PC-9 (cell line): ENCODE data around the gene B3GALT6. TPM values are rescaled to one million over a fixed set of nuclear protein-coding genes. Genes with fewer than 3 reads are reported as not detected.
A peak's percentile ranks its signal among the peaks of the same experiment; 100 is the strongest.

Experiments
- BruUV-seq: library from RNA; stranded (reverse); fragments of 400-500 nt; replicated peaks from 2 replicates; lab custom pipeline; 2021; lab: Mats Ljungman, UMichigan
- CTCF ChIA-PET: fragments of 300-600 bp; sonication (Branson Sonifier 250); formaldehyde crosslinking; loops from one replicate; lab custom pipeline; 2022; ENCODE audit warnings: antibody characterized with exemption; lab: Charles Lee
- POLR2A ChIA-PET: fragments of 300-600 bp; sonication (Branson Sonifier 250); formaldehyde crosslinking; loops from one replicate; lab custom pipeline; 2022; ENCODE audit warnings: antibody characterized with exemption; ENCODE audit not compliant: unreplicated experiment; lab: Charles Lee
- DNase-seq, 2 experiments: peaks; one replicate each; pipeline versions ENCODE4 v3.0.0 to v3.0.0-alpha.2; 2015 to 2022; ENCODE audit warnings: mixed read lengths in 1 of 2
- H2AFZ ChIP-seq: fragments of 200-600 bp; sonication (generic); 2 replicates; pipeline ENCODE4 v1.8.1; 2017; ENCODE audit warnings: antibody characterized with exemption
- H3F3A ChIP-seq: fragments of 200-600 bp; sonication (generic); 2 replicates; pipeline ENCODE4 v1.8.1; 2017; ENCODE audit warnings: antibody characterized with exemption, mild to moderate bottlenecking, low read depth; ENCODE audit not compliant: insufficient read depth
- H3K27ac ChIP-seq: fragments of 200-600 bp; sonication (generic); 2 replicates; pipeline ENCODE4 v1.6.1; 2016; ENCODE audit warnings: mixed run types
- H3K27me3 ChIP-seq: fragments of 200-600 bp; sonication (generic); 2 replicates; pipeline ENCODE4 v1.6.1; 2016; ENCODE audit warnings: low read depth, mixed run types; ENCODE audit not compliant: insufficient read depth
- H3K36me3 ChIP-seq: fragments of 200-600 bp; sonication (generic); 2 replicates; pipeline ENCODE4 v1.6.1; 2016; ENCODE audit warnings: low read depth, mixed run types
- H3K4me1 ChIP-seq: fragments of 200-600 bp; sonication (generic); replicated peaks from 2 replicates; pipeline ENCODE4 v1.6.1; 2016; ENCODE audit warnings: mixed run types; ENCODE audit not compliant: insufficient read depth
- H3K4me2 ChIP-seq: fragments of 200-600 bp; sonication (generic); 2 replicates; pipeline ENCODE4 v1.6.1; 2017; ENCODE audit warnings: mixed run types
- H3K4me3 ChIP-seq: fragments of 200-600 bp; sonication (generic); 2 replicates; pipeline ENCODE4 v1.6.1; 2016; ENCODE audit warnings: mixed run types
- H3K79me2 ChIP-seq: fragments of 200-600 bp; sonication (generic); 2 replicates; pipeline ENCODE4 v1.6.1; 2017; ENCODE audit warnings: low read depth, mixed run types
- H3K9me2 ChIP-seq: fragments of 200-600 bp; sonication (generic); 2 replicates; pipeline ENCODE4 v1.8.1; 2017; ENCODE audit warnings: mild to moderate bottlenecking; ENCODE audit not compliant: insufficient read depth
- H3K9me3 ChIP-seq: fragments of 200-600 bp; sonication (generic); 2 replicates; pipeline ENCODE4 v1.8.1; 2016; ENCODE audit warnings: low read depth; ENCODE audit not compliant: insufficient read depth
- H4K20me1 ChIP-seq: fragments of 200-600 bp; sonication (generic); 2 replicates; pipeline ENCODE4 v1.8.1; 2017; ENCODE audit not compliant: insufficient read depth
- EZH2 ChIP-seq: fragments of 200-600 bp; sonication (generic); IDR thresholded peaks from 2 replicates; pipeline ENCODE4 v1.8.0; 2017; ENCODE audit warnings: antibody characterized with exemption, low read depth
- intact Hi-C: fragments of 100-400 bp; cut with micrococcal nuclease; formaldehyde crosslinking; loops from one replicate; pipeline ENCODE4 v1.10.0; 2022; ENCODE audit not compliant: unreplicated experiment
- total RNA-seq: library from RNA; stranded (reverse); gene quantifications from 2 replicates; pipeline ENCODE4 v1.2.3, GENCODE V29; 2021
- TF ChIP-seq, protein P1 (sequence below): fragments of 200-600 bp; sonication (generic); conservative IDR thresholded peaks from 2 replicates; pipeline ENCODE4 v1.6.1; 2017; ENCODE audit warnings: mixed run types, antibody characterized with exemption, mild to moderate bottlenecking, moderate library complexity

Gene B3GALT6
- total RNA-seq, 1 experiment from 2014 or later: 16.2 TPM

DNA sequence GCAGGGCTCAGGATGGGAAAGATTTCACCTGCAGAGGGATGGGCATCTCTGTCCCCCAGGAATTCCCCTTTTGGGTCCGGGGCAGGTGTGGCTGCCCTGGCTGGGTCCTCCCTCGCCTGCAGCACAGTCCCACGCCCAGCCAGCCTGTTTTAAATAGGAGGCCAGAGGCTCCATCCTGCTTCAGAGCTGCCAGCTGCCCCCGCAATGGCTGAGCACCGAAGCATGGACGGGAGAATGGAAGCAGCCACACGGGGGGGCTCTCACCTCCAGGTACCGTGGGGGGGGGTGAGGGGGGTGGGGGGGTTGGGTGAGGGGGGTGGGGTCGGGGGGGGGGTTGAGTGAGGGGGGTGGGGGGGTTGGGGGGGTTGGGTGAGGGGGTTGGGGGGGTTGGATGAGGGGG is 51.8 kb downstream of the B3GALT6 start:
- TF ChIP-seq, protein P1, sequence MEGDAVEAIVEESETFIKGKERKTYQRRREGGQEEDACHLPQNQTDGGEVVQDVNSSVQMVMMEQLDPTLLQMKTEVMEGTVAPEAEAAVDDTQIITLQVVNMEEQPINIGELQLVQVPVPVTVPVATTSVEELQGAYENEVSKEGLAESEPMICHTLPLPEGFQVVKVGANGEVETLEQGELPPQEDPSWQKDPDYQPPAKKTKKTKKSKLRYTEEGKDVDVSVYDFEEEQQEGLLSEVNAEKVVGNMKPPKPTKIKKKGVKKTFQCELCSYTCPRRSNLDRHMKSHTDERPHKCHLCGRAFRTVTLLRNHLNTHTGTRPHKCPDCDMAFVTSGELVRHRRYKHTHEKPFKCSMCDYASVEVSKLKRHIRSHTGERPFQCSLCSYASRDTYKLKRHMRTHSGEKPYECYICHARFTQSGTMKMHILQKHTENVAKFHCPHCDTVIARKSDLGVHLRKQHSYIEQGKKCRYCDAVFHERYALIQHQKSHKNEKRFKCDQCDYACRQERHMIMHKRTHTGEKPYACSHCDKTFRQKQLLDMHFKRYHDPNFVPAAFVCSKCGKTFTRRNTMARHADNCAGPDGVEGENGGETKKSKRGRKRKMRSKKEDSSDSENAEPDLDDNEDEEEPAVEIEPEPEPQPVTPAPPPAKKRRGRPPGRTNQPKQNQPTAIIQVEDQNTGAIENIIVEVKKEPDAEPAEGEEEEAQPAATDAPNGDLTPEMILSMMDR: no peak
- no peak for TF ChIP-seq EZH2

More for the DNA sequence above, 51.8 kb downstream of the B3GALT6 start:
- intact Hi-C loops: no loop called here
- BruUV-seq: no TSS peak
- Histone ChIP-seq H3K9me2 (no peaks in the 10 kb centered on the region), H3K4me2 (no peak overlapping the region), H3K4me3 (no peak overlapping the region), H3K27me3 (no peaks in the 10 kb centered on the region), H3K79me2 (no peaks in the 10 kb centered on the region), H3K9me3 (no peaks in the 10 kb centered on the region), H3K36me3 (no peaks in the 10 kb centered on the region), H4K20me1 (no peaks in the 10 kb centered on the region), H3K27ac (no peak overlapping the region), H2AFZ (no peak overlapping the region), H3F3A (peaks cover 15% of the 10 kb centered on the region; the same call in 1 of the 2 replicates), H3K4me1 (peaks cover 13% of the 10 kb centered on the region)
- ChIA-PET CTCF (no interaction called here), POLR2A (no interaction called here)
- peak; percentile 44 to 49 for DNase-seq

Other genes starting within 250 kb of the B3GALT6 start
- 19.2 and 41.8 TPM in 2 replicates for gene HES4, start 232.1 kb upstream of the B3GALT6 start, total RNA-seq
- gene ISG15, start 218.7 kb upstream of the B3GALT6 start, total RNA-seq: 20.9 and 37.7 TPM in 2 replicates
- 278 and 381 TPM in 2 replicates for gene AGRN, start 212.1 kb upstream of the B3GALT6 start, total RNA-seq
- gene RNF223, start 157.9 kb upstream of the B3GALT6 start, total RNA-seq: 3.2 and 3.6 TPM in 2 replicates
- 26.6 and 31.1 TPM in 2 replicates for gene C1orf159, start 116.1 kb upstream of the B3GALT6 start, total RNA-seq
- gene TTLL10, start 58.4 kb upstream of the B3GALT6 start, total RNA-seq: 4.0 and 5.8 TPM in 2 replicates
- gene TNFRSF18, start 25.6 kb upstream of the B3GALT6 start, total RNA-seq: 6.9 and 14.1 TPM in 2 replicates
- 0.20 and 0.38 TPM in 2 replicates for gene TNFRSF4, start 18.1 kb upstream of the B3GALT6 start, total RNA-seq
- gene SDF4, start 236 bp upstream of the B3GALT6 start, total RNA-seq: 133 and 139 TPM in 2 replicates
- 5.2 and 11.8 TPM in 2 replicates for gene C1QTNF12, start 14.5 kb downstream of the B3GALT6 start, total RNA-seq
- gene UBE2J2, start 41.6 kb downstream of the B3GALT6 start, total RNA-seq: 54.2 and 55.0 TPM in 2 replicates
- gene SCNN1D, start 48.2 kb downstream of the B3GALT6 start, total RNA-seq: 4.2 and 4.3 TPM in 2 replicates
- 53.5 and 54.8 TPM in 2 replicates for gene ACAP3, start 75.7 kb downstream of the B3GALT6 start, total RNA-seq
- 18.0 and 18.9 TPM in 2 replicates for gene PUSL1, start 76.4 kb downstream of the B3GALT6 start, total RNA-seq
- 130 and 150 TPM in 2 replicates for gene INTS11, start 92.4 kb downstream of the B3GALT6 start, total RNA-seq
- gene CPTP, start 92.6 kb downstream of the B3GALT6 start, total RNA-seq: 33.7 and 37.0 TPM in 2 replicates
- 0.57 and 1.2 TPM in 2 replicates for gene TAS1R3, start 99.0 kb downstream of the B3GALT6 start, total RNA-seq
- 95.8 and 98.4 TPM in 2 replicates for gene DVL1, start 117.2 kb downstream of the B3GALT6 start, total RNA-seq
- 0.55 and 0.80 TPM in 2 replicates for gene MXRA8, start 126.3 kb downstream of the B3GALT6 start, total RNA-seq
- gene AURKAIP1, start 143.0 kb downstream of the B3GALT6 start, total RNA-seq: 164 and 210 TPM in 2 replicates
- 162 and 183 TPM in 2 replicates for gene CCNL2, start 167.1 kb downstream of the B3GALT6 start, total RNA-seq
- gene MRPL20, start 175.1 kb downstream of the B3GALT6 start, total RNA-seq: 90.5 and 90.8 TPM in 2 replicates
- 14.7 and 18.9 TPM in 2 replicates for gene ANKRD65, start 189.0 kb downstream of the B3GALT6 start, total RNA-seq
- gene VWA1, start 203.5 kb downstream of the B3GALT6 start, total RNA-seq: 56.6 and 65.9 TPM in 2 replicates
- 4.0 and 4.2 TPM in 2 replicates for gene ATAD3C, start 217.5 kb downstream of the B3GALT6 start, total RNA-seq
- 28.5 and 32.8 TPM in 2 replicates for gene ATAD3B, start 239.5 kb downstream of the B3GALT6 start, total RNA-seq